Lower leg skin (tissue), 3 donors: ENCODE results near the gene CCDC167.

Experiments used
- POLR2A ChIP-seq, 2 donors: fragments of 450-650 bp; IDR thresholded peaks; one replicate each; pipeline ENCODE4 v1.6.1; 2016 to 2017; ENCODE audit warnings: antibody characterized with exemption in 2 of 2, mild to moderate bottlenecking in 1 of 2, moderate library complexity in 1 of 2
- TF ChIP-seq, protein P1 (sequence below), 3 donors: fragments of 450-650 bp; IDR thresholded peaks; one replicate each; pipeline ENCODE4 v1.5.1; 2016; ENCODE audit warnings: antibody characterized with exemption in 3 of 3, mild to moderate bottlenecking in 3 of 3, moderate library complexity in 2 of 3

DNA sequence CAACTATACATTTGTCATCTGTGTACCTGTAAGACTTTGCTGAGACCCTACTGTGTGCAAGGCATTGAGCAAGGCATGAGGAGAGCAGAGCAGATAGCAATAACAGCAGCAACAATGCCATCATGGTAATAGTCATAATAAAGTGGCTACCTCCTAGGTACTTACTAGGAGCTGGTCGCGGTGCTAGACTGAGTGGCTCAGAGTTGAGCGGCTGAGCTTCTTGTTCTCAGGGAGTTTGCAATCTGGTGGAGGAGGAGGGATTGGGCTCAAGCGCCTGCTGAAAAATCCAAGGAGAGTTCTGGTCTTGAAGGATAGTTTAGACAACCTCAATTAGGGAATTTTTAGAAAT is 25.3 kb upstream of the CCDC167 start:
- TF ChIP-seq, protein P1, sequence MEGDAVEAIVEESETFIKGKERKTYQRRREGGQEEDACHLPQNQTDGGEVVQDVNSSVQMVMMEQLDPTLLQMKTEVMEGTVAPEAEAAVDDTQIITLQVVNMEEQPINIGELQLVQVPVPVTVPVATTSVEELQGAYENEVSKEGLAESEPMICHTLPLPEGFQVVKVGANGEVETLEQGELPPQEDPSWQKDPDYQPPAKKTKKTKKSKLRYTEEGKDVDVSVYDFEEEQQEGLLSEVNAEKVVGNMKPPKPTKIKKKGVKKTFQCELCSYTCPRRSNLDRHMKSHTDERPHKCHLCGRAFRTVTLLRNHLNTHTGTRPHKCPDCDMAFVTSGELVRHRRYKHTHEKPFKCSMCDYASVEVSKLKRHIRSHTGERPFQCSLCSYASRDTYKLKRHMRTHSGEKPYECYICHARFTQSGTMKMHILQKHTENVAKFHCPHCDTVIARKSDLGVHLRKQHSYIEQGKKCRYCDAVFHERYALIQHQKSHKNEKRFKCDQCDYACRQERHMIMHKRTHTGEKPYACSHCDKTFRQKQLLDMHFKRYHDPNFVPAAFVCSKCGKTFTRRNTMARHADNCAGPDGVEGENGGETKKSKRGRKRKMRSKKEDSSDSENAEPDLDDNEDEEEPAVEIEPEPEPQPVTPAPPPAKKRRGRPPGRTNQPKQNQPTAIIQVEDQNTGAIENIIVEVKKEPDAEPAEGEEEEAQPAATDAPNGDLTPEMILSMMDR (IDR thresholded peaks at IDR 0.05), result no peak
- no peak for TF ChIP-seq POLR2A (IDR thresholded peaks at IDR 0.05)
